IPS-NIHi7 (cell line): ENCODE results near the gene CAMK4.

ENCODE experiments used
- DNase-seq: peaks from one replicate; pipeline ENCODE4 v3.0.0; 2012; ENCODE audit warnings: mixed read lengths; ENCODE audit errors: extremely low spot score

Gene CAMK4

GRCh38 chr5:111532886-111533582 lies 308.9 kb downstream of the CAMK4 start:
- no peak for DNase-seq

- DNase-seq: no peak
These were observed 311.8 kb downstream of the CAMK4 start for GRCh38 chr5:111535879-111536549.

DNA sequence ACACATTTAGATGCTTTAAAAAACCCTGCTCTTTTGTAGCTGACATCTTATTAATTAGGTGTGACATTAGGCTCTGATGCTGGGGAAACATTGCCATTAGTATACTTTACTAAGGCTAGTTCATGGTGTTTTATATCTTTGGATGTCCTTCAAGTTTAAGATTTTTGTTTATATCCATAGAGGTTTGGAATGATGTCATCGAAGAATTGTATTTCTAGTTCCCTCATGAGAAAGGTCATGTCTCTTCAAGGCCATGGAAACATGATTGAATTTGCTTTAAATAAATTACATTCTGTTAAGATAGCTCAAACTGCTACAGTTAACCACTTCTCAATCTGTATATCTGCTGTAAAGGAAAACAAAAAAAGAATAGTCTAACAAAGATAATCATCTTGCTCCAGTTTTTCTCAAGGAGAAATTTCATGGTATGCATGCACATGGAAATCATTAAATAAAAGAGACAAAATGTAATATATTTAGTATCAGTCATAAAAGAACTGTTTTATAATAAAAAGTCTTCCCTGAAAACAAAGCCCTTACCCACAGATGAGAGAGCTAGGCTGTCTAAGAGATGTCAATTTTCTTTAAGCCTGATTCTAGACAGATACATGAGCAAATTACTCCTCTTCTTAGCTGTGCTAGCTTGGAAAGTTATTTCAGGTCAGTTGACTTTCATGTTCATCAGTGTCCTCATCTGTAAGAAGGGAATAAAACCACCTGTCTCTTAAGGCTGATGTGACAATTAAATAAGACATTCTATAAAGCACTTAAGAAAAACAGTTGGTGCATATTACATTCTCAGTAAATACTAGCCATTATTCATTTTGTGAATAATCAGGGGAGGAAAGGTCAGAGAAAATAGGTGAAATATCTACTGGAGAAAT lies 313.2 kb downstream of the CAMK4 start:
- no peak for DNase-seq
